HCT116 (cell line): ENCODE results near the gene SWAP70. TPM values are rescaled to one million over a fixed set of nuclear protein-coding genes. Genes with fewer than 3 reads are reported as not detected.
"Not testable (repeated sequence)": the region's sequence is repeated elsewhere in the genome, so short reads cannot be mapped to it uniquely, and the experiment has no call there.

ENCODE experiments used
- ATAC-seq: fragments of 200-7000 bp; cut with Tn5 transposase; 2 replicates; pipeline ENCODE4 v1.9.1; 2020; ENCODE audit warnings: mild to moderate bottlenecking, moderate library complexity
- BruUV-seq: library from RNA; stranded (reverse); fragments of 400-500 nt; replicated peaks from 2 replicates; lab custom pipeline; 2021; lab: Mats Ljungman, UMichigan
- CTCF ChIA-PET: fragments of 300-600 bp; sonication (Branson Sonifier 250); formaldehyde crosslinking; loops from one replicate; lab custom pipeline; 2021; ENCODE audit warnings: antibody characterized with exemption; lab: Charles Lee
- POLR2A ChIA-PET: fragments of 300-600, 350-600 bp; sonication (Branson Sonifier 250); formaldehyde crosslinking; loops from one replicate; lab custom pipeline; 2021; ENCODE audit warnings: antibody characterized with exemption; lab: Charles Lee
- RAD21 ChIA-PET, 2 experiments: fragments of 300-600 bp; sonication (Branson Sonifier 250); formaldehyde crosslinking; loops; one replicate each; lab custom pipeline; 2023; ENCODE audit warnings: low total read pairs in 2 of 2; ENCODE audit not compliant: uncharacterized antibody in 2 of 2, unreplicated experiment in 2 of 2, low non-redundant PET in 1 of 2; lab: Charles Lee
- DNase-seq: peaks from one replicate; pipeline ENCODE4 v3.0.0-alpha.2; 2010; ENCODE audit warnings: low read depth, low spot score
- H2AFZ ChIP-seq: fragments of 200-600 bp; shearing (Covaris generic), sonication (generic); 2 replicates; pipeline ENCODE4 v1.6.1; 2017; ENCODE audit warnings: low read depth, mixed run types, mixed read lengths, antibody characterized with exemption, low read length; ENCODE audit not compliant: poor library complexity, severe bottlenecking
- H3K27ac ChIP-seq: 2 replicates; pipeline ENCODE4 v1.5.1; 2012; ENCODE audit warnings: low read depth, low read length
- H3K27me3 ChIP-seq: fragments of 200-600 bp; sonication (generic); 2 replicates; pipeline ENCODE4 v1.6.1; 2016; ENCODE audit warnings: mixed run types, low read length, mixed read lengths; ENCODE audit not compliant: insufficient read depth
- H3K36me3 ChIP-seq, 2 experiments: fragments of 200-500 bp in 1 of 2; fragments of 200-600 bp in 1 of 2; sonication (Bioruptor generic) in 1 of 2; sonication (generic) in 1 of 2; 2 replicates each; pipeline versions ENCODE4 v1.5.1 to v1.6.1; 2014 to 2016; ENCODE audit warnings: low read length in 2 of 2, inconsistent platforms in 1 of 2, mixed read lengths in 1 of 2, mixed run types in 1 of 2; ENCODE audit not compliant: insufficient read depth in 2 of 2, control insufficient read depth in 1 of 2
- H3K4me1 ChIP-seq, 2 experiments: fragments of 200-600 bp in 1 of 2; sonication (generic) in 1 of 2; 2 replicates each; pipeline versions ENCODE4 v1.5.1 to v1.6.1; 2012 to 2017; ENCODE audit warnings: low read length in 2 of 2, inconsistent platforms in 1 of 2, mild to moderate bottlenecking in 1 of 2, mixed read lengths in 1 of 2, mixed run types in 1 of 2, moderate library complexity in 1 of 2; ENCODE audit not compliant: insufficient read depth in 2 of 2, control insufficient read depth in 1 of 2
- H3K4me2 ChIP-seq: fragments of 200-600 bp; sonication (generic); 2 replicates; pipeline ENCODE4 v1.6.1; 2017; ENCODE audit warnings: mixed run types, low read length, mixed read lengths
- H3K4me3 ChIP-seq, 2 experiments: fragments of 200-600 bp in 1 of 2; sonication (generic) in 1 of 2; replicated peaks in 1 of 2; 2 replicates each; pipeline ENCODE4 v1.5.1; 2011 to 2016; ENCODE audit warnings: low read length in 2 of 2, control low read depth in 1 of 2, low read depth in 1 of 2, mild to moderate bottlenecking in 1 of 2, mixed read lengths in 1 of 2, mixed run types in 1 of 2
- H3K79me2 ChIP-seq: fragments of 200-600 bp; sonication (generic); 2 replicates; pipeline ENCODE4 v1.6.1; 2017; ENCODE audit warnings: mild to moderate bottlenecking, mixed run types, low read length, moderate library complexity, mixed read lengths; ENCODE audit not compliant: insufficient read depth
- H3K9ac ChIP-seq: fragments of 200-600 bp; sonication (generic); 2 replicates; pipeline ENCODE4 v1.6.1; 2016; ENCODE audit warnings: low read length, mixed read lengths
- H3K9me2 ChIP-seq: fragments of 200-600 bp; sonication (generic), shearing (Covaris generic); 2 replicates; pipeline ENCODE4 v1.6.1; 2017; ENCODE audit warnings: mixed run types, mild to moderate bottlenecking, moderate library complexity; ENCODE audit not compliant: insufficient read depth
- H3K9me3 ChIP-seq, 2 experiments: fragments of 200-500 bp in 1 of 2; fragments of 200-600 bp in 1 of 2; sonication (Bioruptor generic) in 1 of 2; sonication (generic) in 1 of 2; 2 replicates each; pipeline ENCODE4 v1.6.1; 2014 to 2017; ENCODE audit warnings: low read length in 2 of 2, mixed read lengths in 2 of 2, inconsistent platforms in 1 of 2, low read depth in 1 of 2, mild to moderate bottlenecking in 1 of 2, mixed run types in 1 of 2, moderate library complexity in 1 of 2; ENCODE audit not compliant: control insufficient read depth in 1 of 2, insufficient read depth in 1 of 2
- H4K20me1 ChIP-seq: fragments of 200-600 bp; sonication (generic), shearing (Covaris generic); 2 replicates; pipeline ENCODE4 v1.6.1; 2017; ENCODE audit warnings: mixed run types, mild to moderate bottlenecking, moderate library complexity; ENCODE audit not compliant: insufficient read depth
- CEBPB ChIP-seq: IDR thresholded peaks from 2 replicates; pipeline ENCODE4 v1.6.1; 2012; ENCODE audit warnings: low read depth
- EGR1 ChIP-seq: IDR thresholded peaks from 2 replicates; pipeline ENCODE4 v1.6.1; 2012; ENCODE audit warnings: low read depth
- EZH2phosphoT487 ChIP-seq: fragments of 200-600 bp; IDR thresholded peaks from 2 replicates; pipeline ENCODE4 v1.6.1; 2018; ENCODE audit warnings: antibody characterized with exemption, borderline replicate concordance
- FOSL1 ChIP-seq: IDR thresholded peaks from 2 replicates; pipeline ENCODE4 v1.6.1; 2012; ENCODE audit warnings: low read depth
- JUND ChIP-seq: IDR thresholded peaks from 2 replicates; pipeline ENCODE4 v1.6.1; 2012
- MAX ChIP-seq: IDR thresholded peaks from 2 replicates; pipeline ENCODE4 v1.6.1; 2012
- REST ChIP-seq: IDR thresholded peaks from 2 replicates; pipeline ENCODE4 v1.6.1; 2012; ENCODE audit warnings: low read depth
- SIN3A ChIP-seq: IDR thresholded peaks from 2 replicates; pipeline ENCODE4 v1.6.1; 2012; ENCODE audit warnings: low read depth
- SP1 ChIP-seq: IDR thresholded peaks from 2 replicates; pipeline ENCODE4 v1.6.1; 2012; ENCODE audit warnings: low read depth
- ZFX ChIP-seq: fragments of 450-650 bp; IDR thresholded peaks from 2 replicates; pipeline ENCODE4 v1.6.1; 2017
- intact Hi-C: fragments of 100-400 bp; cut with micrococcal nuclease; formaldehyde crosslinking; loops from 2 replicates; pipeline ENCODE4 v1.10.0; 2022
- total RNA-seq: library from RNA; stranded (reverse); gene quantifications from one replicate; pipeline ENCODE4 v1.2.1, GENCODE V29; 2021; ENCODE audit not compliant: unreplicated experiment
- TF ChIP-seq, protein P1 (sequence below): IDR thresholded peaks from 2 replicates; pipeline ENCODE4 v1.6.1; 2011; ENCODE audit warnings: mild to moderate bottlenecking, low read length, moderate library complexity; ENCODE audit not compliant: insufficient replicate concordance; ENCODE audit errors: extremely low read depth

SWAP70 gene
- total RNA-seq, 1 experiment from 2014 or later: 20.6 TPM

DNA sequence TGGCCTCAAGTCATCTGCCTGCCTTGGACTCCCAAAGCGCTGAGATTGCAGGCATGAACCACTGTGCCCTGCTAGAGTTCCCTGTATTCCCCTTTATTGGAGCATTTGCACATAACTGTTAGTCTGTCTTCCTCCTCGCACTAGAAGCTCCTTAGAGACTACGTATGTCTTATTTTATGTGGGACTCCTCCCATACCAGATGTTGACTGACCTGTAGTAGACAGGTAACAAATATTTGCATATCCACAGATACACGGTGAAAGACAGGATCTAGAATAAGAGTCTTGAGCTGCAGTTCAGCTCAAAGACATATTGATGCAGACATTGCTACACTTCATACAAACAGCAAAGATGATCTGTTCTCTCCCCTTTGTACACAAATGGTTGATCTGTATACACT, 40.7 kb downstream of the SWAP70 start (continued):
- TF ChIP-seq REST: no peak
- no peak for TF ChIP-seq MAX

DNA sequence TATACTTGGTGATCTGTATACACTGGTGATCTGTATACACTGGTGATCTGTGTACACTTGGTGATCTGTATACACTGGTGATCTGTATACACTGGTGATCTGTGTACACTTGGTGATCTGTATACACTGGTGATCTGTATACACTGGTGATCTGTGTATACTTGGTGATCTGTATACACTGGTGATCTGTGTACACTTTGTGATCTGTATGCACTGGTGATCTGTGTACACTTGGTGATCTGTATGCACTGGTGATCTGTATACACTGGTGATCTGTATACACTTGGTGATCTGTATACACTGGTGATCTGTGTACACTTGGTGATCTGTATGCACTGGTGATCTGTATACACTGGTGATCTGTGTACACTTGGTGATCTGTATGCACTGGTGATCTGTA, 41.5 kb downstream of the SWAP70 start:
- RAD21 ChIA-PET, H3K4me3 ChIP-seq, intact Hi-C loops, POLR2A ChIA-PET, H3K27ac ChIP-seq, H3K27me3 ChIP-seq, CTCF ChIA-PET, BruUV-seq, H3K9me2 ChIP-seq, H3K4me1 ChIP-seq, ATAC-seq, DNase-seq, H3K79me2 ChIP-seq, H4K20me1 ChIP-seq, H2AFZ ChIP-seq, H3K9me3 ChIP-seq, H3K36me3 ChIP-seq, H3K4me2 ChIP-seq, H3K9ac ChIP-seq: not testable (repeated sequence)

DNA sequence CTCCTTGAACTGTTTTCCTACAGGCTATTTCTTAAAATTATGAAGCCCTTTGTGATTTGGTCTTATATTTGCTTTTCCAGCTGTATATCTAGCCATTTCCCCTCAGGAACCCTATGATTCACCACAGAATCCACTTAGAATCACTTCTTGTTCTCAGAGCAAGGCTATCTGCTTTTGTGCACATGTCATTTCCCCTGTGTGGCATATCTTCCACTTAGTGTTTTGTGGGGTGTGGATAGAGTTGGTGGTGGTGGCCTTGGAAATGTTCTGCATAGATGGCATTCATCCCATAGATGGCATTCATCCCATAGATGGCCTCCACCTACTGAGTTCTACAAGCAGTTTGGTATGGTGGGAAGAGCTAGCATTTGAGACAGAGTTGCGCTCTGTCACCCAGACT, 44.7 kb downstream of the SWAP70 start:
- no TSS peak for BruUV-seq
- no peak overlapping the region for H3K27ac ChIP-seq
- ChIA-PET POLR2A (no interaction called here), CTCF (no interaction called here), RAD21 (no interaction called here)
- no peak overlapping the region for H3K4me3 ChIP-seq
- H3K4me2 ChIP-seq: no peak overlapping the region
- H3K79me2 ChIP-seq: peaks cover 3% of the 10 kb centered on the region; the same call in 1 of the 2 replicates
- no peaks in the 10 kb centered on the region for H3K9me3 ChIP-seq
- intact Hi-C loops: no loop called here
- no peaks in the 10 kb centered on the region for H3K4me1 ChIP-seq
- DNase-seq (no peak), ATAC-seq (no peak)
- no peak overlapping the region for H2AFZ ChIP-seq
- H3K27me3 ChIP-seq: no peaks in the 10 kb centered on the region
- no peaks in the 10 kb centered on the region for H3K9me2 ChIP-seq
- H4K20me1 ChIP-seq: no peaks in the 10 kb centered on the region
- H3K9ac ChIP-seq: no peak overlapping the region
- H3K36me3 ChIP-seq: no peaks in the 10 kb centered on the region
- TF ChIP-seq SIN3A: no peak
- no peak for TF ChIP-seq SP1
- TF ChIP-seq, protein P1, sequence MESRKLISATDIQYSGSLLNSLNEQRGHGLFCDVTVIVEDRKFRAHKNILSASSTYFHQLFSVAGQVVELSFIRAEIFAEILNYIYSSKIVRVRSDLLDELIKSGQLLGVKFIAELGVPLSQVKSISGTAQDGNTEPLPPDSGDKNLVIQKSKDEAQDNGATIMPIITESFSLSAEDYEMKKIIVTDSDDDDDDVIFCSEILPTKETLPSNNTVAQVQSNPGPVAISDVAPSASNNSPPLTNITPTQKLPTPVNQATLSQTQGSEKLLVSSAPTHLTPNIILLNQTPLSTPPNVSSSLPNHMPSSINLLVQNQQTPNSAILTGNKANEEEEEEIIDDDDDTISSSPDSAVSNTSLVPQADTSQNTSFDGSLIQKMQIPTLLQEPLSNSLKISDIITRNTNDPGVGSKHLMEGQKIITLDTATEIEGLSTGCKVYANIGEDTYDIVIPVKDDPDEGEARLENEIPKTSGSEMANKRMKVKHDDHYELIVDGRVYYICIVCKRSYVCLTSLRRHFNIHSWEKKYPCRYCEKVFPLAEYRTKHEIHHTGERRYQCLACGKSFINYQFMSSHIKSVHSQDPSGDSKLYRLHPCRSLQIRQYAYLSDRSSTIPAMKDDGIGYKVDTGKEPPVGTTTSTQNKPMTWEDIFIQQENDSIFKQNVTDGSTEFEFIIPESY: no peak
- TF ChIP-seq CEBPB: no peak
- no peak for TF ChIP-seq MAX
- no peak for TF ChIP-seq FOSL1
- TF ChIP-seq EGR1: no peak
- TF ChIP-seq EZH2phosphoT487: no peak
- TF ChIP-seq JUND: no peak
- TF ChIP-seq ZFX: no peak
